ENCODE data around the gene MAGI1.

- no peak for TF ChIP-seq CTCF (IDR thresholded peaks at IDR 0.05)
- no peak for TF ChIP-seq POLR2A (IDR thresholded peaks at IDR 0.05)
- no peak for TF ChIP-seq POLR2AphosphoS5 (IDR thresholded peaks at IDR 0.05)
These were observed 379.3 kb downstream of the MAGI1 start for GRCh38 chr3:65659396-65659795.

Data from prostate gland (tissue), 2 donors.